HEK293 (cell line): Measurements from ENCODE around the gene DENND1C.

Source experiments
- KLF1 ChIP-seq: fragments of 450-650 bp; formaldehyde crosslinking; IDR thresholded peaks from 2 replicates; pipeline ENCODE4 v1.5.1; 2016; ENCODE audit warnings: missing biosample characterization, missing genetic modification characterization
- ZNF24 ChIP-seq: fragments of 450-650 bp; formaldehyde crosslinking; IDR thresholded peaks from 2 replicates; pipeline ENCODE4 v1.5.1; 2016; ENCODE audit warnings: missing biosample characterization, missing genetic modification characterization
- ZNF521 ChIP-seq: fragments of 450-650 bp; formaldehyde crosslinking; IDR thresholded peaks from 2 replicates; pipeline ENCODE4 v1.5.1; 2017; ENCODE audit warnings: missing biosample characterization, mild to moderate bottlenecking, missing genetic modification characterization
- TF ChIP-seq, protein P1 (sequence below): fragments of 450-650 bp; formaldehyde crosslinking; IDR thresholded peaks from 2 replicates; pipeline ENCODE4 v1.5.1; 2016; ENCODE audit warnings: missing biosample characterization, missing genetic modification characterization
- TF ChIP-seq, protein P2 (sequence below): fragments of 450-650 bp; formaldehyde crosslinking; conservative IDR thresholded peaks from 2 replicates; pipeline ENCODE4 v1.5.1; 2016; ENCODE audit warnings: low read depth, missing biosample characterization, missing genetic modification characterization
- TF ChIP-seq, protein P3 (sequence below): fragments of 450-650 bp; formaldehyde crosslinking; IDR thresholded peaks from 2 replicates; pipeline ENCODE4 v1.5.1; 2016; ENCODE audit warnings: missing biosample characterization, missing genetic modification characterization

DNA sequence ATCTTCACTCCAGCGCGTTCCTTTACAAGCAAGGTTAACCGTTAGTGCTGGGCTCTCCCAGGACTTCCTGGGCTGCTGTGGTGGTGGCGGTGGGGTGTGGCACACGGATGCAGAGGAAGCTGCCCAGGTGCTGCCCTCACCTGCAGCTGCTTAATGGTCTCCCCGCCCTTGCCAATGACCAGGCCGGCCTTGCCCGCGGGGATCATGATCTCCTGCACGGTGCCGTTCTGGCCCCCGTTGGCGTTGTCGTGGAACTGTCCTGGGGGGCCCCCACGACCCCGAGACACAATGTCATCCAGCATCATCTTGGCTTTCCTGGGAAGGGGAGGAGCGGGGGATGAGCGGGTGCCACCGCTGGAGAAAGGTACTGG lies 63.0 kb downstream of the DENND1C start:
- TF ChIP-seq ZNF24, result no peak
- no peak for TF ChIP-seq ZNF521 (tag by site-specific recombination)
- TF ChIP-seq, protein P1, sequence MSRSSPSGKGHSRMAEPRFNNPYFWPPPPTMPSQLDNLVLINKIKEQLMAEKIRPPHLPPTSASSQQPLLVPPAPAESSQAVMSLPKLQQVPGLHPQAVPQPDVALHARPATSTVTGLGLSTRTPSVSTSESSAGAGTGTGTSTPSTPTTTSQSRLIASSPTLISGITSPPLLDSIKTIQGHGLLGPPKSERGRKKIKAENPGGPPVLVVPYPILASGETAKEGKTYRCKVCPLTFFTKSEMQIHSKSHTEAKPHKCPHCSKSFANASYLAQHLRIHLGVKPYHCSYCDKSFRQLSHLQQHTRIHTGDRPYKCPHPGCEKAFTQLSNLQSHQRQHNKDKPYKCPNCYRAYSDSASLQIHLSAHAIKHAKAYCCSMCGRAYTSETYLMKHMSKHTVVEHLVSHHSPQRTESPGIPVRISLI (tag by site-specific recombination), result no peak
- TF ChIP-seq, protein P2, sequence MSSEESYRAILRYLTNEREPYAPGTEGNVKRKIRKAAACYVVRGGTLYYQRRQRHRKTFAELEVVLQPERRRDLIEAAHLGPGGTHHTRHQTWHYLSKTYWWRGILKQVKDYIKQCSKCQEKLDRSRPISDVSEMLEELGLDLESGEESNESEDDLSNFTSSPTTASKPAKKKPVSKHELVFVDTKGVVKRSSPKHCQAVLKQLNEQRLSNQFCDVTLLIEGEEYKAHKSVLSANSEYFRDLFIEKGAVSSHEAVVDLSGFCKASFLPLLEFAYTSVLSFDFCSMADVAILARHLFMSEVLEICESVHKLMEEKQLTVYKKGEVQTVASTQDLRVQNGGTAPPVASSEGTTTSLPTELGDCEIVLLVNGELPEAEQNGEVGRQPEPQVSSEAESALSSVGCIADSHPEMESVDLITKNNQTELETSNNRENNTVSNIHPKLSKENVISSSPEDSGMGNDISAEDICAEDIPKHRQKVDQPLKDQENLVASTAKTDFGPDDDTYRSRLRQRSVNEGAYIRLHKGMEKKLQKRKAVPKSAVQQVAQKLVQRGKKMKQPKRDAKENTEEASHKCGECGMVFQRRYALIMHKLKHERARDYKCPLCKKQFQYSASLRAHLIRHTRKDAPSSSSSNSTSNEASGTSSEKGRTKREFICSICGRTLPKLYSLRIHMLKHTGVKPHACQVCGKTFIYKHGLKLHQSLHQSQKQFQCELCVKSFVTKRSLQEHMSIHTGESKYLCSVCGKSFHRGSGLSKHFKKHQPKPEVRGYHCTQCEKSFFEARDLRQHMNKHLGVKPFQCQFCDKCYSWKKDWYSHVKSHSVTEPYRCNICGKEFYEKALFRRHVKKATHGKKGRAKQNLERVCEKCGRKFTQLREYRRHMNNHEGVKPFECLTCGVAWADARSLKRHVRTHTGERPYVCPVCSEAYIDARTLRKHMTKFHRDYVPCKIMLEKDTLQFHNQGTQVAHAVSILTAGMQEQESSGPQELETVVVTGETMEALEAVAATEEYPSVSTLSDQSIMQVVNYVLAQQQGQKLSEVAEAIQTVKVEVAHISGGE, result no peak
- TF ChIP-seq, protein P3, sequence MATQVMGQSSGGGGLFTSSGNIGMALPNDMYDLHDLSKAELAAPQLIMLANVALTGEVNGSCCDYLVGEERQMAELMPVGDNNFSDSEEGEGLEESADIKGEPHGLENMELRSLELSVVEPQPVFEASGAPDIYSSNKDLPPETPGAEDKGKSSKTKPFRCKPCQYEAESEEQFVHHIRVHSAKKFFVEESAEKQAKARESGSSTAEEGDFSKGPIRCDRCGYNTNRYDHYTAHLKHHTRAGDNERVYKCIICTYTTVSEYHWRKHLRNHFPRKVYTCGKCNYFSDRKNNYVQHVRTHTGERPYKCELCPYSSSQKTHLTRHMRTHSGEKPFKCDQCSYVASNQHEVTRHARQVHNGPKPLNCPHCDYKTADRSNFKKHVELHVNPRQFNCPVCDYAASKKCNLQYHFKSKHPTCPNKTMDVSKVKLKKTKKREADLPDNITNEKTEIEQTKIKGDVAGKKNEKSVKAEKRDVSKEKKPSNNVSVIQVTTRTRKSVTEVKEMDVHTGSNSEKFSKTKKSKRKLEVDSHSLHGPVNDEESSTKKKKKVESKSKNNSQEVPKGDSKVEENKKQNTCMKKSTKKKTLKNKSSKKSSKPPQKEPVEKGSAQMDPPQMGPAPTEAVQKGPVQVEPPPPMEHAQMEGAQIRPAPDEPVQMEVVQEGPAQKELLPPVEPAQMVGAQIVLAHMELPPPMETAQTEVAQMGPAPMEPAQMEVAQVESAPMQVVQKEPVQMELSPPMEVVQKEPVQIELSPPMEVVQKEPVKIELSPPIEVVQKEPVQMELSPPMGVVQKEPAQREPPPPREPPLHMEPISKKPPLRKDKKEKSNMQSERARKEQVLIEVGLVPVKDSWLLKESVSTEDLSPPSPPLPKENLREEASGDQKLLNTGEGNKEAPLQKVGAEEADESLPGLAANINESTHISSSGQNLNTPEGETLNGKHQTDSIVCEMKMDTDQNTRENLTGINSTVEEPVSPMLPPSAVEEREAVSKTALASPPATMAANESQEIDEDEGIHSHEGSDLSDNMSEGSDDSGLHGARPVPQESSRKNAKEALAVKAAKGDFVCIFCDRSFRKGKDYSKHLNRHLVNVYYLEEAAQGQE (tag by site-specific recombination), result no peak
- no peak for TF ChIP-seq KLF1 (tag by site-specific recombination)
